H54 (cell line): ENCODE data around the gene PTPRR.

ENCODE experiments used
- DNase-seq: peaks from one replicate; pipeline ENCODE4 v3.0.0; 2011; ENCODE audit warnings: low spot score, mixed read lengths; ENCODE audit not compliant: insufficient read length
- FAIRE-seq: peaks from 3 replicates; lab custom pipeline; 2011; peaks lifted over from hg19 to GRCh38; lab: Jason Lieb, UNC
- POLR2A ChIP-seq: IDR thresholded peaks from 2 replicates; pipeline ENCODE4 v1.6.1; 2011; ENCODE audit warnings: low read depth, mild to moderate bottlenecking, low read length

The PTPRR gene

DNA sequence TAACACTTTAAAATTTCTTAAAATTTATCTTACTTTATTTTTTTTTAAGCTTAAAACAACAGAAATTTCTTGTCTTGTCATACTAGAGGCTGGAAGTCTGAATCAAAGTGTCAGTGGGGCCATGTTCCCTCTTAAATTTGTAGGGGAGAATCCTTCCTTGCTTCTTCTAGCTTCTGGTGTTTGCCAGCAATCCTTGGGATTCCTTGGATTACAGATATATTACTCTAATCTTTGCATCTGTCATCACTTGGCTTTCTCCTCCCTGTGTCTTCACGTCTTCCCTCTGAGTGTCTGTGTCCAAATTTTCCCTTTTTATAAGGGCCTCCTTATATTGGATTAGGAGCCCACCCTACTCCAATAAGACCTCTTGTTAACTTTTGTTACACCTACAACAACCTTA, 147.7 kb downstream of the PTPRR start:
- TF ChIP-seq POLR2A, result no peak
- no peak for FAIRE-seq
- DNase-seq, result no peak

DNA sequence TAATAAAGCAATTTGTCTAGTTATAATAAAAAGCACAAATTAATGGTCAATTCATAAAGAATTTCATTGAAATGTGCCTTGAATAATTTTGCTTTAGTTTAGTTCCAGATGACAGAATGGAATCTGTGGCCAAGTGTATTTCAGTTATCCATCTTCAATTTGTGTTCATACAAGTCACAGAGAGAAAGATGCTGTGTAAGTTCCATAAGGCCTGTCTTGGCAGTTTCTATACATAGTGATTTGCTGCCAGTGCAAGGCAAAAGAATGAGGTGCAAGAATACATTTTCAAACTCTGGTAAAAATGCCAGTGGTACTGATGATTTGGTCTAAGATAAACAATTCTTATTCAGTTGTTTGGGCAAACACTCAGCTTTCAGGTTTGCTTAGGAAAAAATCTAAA, 149.0 kb downstream of the PTPRR start:
- TF ChIP-seq POLR2A, result no peak
- FAIRE-seq (no peak), DNase-seq (no peak)

DNA sequence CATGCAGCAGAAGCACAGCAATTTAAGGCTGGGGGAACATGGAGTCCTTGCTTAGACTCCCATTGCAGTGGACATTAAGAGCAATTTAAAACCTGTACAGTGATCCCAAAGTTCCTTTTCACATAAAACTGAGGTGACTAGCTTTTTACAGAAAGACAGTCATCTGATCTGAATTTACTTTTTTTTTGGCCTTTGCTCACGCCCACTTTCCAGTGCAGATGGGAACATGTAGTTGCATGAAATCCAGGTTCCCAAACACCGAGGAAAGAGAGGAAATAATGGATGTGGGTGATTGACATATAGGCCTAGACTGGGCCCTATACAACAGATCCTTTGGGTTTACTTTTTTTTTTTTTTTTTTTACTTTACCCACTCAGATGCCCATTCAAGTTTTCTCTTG, 156.9 kb downstream of the PTPRR start:
- no peak for TF ChIP-seq POLR2A
- DNase-seq (no peak), FAIRE-seq (no peak)

DNA sequence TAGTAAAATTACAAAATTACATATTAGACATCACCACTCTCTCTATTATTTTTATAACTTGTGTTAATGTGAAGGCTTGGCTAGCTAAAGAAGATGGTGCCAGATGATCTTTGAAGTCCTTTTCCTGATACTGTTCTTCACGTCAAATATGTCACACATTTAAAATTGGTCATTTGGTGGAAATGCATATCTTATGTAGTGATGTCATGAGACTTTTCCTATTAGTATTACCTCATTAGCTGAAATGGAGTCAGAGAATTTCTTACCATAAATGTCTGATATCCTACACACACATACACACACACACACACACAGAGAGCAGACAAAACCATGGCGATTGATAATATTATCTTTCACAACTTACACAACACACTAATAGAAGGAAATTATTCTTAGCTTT, 158.5 kb downstream of the PTPRR start:
- TF ChIP-seq POLR2A, result no peak
- no peak for FAIRE-seq
- DNase-seq, result no peak

DNA sequence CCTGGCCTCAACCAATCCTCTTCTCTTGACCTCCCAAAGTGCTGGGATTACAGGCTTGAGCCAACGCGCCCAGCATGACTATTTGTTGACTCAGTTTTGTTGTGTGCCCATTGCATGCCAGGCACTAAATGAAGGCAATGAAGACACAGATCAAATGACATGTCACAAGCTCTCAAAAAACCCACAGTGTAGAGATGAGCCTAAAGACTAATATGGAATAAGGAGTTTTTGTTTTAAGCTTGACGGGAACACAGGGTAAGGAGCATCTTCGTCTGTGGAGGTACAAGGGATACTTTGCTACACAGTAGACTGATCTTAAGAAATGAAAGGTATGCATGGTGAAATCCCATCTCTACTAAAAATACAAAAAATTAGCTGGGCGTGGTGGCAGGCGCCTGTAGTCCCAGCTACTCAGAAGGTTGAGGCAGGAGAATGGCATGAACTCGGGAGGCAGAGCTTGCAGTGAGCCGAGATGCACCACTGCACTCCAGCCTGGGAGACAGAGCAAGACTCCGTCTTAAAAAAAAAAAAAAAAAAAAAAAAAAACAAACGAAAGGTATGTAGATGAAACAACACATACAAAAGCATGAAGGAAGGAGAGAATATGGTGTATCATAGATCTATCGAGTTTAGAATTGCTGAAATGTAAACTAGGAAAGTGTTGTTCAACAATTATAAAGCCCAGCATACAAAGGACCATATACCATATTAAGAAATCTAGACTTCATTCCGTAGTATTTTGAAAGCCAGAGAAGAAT, 161.2 kb downstream of the PTPRR start:
- DNase-seq, result no peak
- TF ChIP-seq POLR2A, result no peak
- no peak for FAIRE-seq

DNA sequence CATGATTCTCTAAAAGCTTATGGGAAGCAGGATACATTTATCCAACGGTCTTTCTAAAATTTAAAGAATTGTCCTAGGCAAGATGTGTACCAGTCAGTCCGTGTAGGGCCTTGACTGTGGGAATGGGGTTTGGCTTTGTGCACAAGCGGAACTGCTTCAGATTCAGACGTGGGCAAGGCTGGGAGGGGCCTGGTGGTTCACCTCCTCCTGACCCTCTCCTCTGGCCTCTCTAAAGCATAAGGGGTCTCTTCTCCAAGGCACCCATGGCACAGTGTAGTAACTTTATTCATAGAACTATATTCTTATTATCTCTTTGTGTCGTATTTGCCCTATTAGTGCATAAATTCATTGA, 162.1 kb downstream of the PTPRR start:
- DNase-seq (no peak), FAIRE-seq (no peak)
- TF ChIP-seq POLR2A, result no peak

DNA sequence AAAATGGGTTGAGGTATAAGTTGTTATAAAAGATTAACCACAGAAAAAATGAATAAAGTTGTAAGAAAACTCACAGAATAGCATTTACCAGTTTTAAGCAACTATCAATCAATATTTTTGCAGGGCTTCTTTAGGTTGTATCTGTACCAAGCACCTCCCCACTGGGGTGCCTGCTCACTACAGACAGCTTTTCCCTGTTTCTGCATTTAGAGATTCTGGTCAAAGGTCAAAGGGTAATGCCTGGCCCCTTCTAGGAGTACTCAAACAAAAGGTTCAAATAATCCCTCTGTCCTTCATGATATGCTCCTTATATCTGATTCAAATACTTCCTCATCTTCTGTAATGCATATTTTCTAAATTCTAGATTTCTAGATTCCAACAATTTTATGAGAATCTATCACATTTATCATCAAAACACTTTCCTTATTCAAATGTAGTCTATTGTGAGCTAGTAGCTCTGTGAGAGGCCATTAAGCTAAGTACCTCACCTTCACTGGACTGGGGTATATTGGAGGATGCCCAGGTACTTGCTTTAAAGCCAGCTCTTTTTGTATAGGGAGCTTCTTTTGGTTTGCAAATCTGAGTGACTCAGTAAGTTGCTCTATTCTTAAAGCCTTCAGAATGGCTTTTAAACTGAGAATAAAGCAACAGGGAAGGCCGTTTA, 162.6 kb downstream of the PTPRR start:
- no peak for TF ChIP-seq POLR2A
- DNase-seq (no peak), FAIRE-seq (no peak)

DNA sequence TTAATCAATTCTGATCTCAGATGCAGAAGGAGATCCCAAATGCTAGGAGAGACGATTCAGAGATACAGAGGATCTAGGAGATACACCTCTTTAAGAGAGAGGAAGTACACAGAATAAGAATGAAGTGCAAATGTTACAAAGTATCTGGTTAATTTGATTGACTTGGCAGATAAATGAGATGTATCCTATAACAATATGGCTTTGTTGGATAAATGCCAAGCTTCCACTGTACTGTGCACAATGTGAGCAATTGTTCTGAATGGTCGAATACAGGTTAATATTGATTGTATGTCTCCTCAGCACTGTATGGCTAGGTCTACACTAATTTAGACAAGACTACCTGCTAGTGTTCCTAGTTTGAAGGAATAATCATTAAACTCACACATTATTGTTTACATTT, 163.7 kb downstream of the PTPRR start:
- DNase-seq (no peak), FAIRE-seq (no peak)
- TF ChIP-seq POLR2A, result no peak

DNA sequence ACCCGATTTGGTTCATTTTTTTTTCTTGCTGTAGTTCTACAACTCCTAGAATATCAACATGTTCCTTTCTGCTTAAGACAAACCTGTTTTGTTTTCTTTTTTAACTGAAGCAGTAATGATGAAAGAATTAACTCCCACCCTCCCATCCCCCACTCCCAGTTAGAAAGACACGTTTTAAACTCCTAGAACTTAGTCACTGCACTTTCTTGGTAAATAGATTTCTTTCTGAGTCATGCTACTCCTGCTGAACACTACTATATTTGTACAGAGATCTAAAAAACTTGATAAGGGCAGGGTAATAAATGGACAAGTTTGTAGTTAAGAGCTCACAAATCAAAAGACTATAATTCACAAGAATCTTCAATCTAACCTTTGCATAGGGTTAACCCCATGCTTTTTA, 164.4 kb downstream of the PTPRR start:
- TF ChIP-seq POLR2A, result no peak
- FAIRE-seq (no peak), DNase-seq (no peak)

DNA sequence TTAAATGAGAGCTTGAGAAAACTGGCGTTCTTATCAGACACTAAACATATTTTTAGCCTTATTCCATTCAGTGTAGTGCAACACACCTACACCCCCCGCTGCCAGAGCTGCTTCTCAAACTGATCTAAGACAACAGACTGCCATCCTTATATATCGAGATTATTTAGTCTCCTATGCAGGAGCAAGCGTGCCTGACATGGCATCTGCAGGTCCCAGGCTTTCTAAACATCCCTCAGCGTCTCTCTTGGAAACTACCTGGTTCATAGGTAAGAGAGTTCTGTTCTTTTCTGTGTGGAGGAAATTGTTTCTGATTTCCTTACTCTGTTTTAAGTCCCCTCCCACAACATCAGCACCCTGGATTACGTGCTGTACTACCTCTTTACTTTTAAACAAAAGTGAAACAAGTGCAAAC, 166.2 kb downstream of the PTPRR start:
- FAIRE-seq (no peak), DNase-seq (no peak)
- no peak for TF ChIP-seq POLR2A

DNA sequence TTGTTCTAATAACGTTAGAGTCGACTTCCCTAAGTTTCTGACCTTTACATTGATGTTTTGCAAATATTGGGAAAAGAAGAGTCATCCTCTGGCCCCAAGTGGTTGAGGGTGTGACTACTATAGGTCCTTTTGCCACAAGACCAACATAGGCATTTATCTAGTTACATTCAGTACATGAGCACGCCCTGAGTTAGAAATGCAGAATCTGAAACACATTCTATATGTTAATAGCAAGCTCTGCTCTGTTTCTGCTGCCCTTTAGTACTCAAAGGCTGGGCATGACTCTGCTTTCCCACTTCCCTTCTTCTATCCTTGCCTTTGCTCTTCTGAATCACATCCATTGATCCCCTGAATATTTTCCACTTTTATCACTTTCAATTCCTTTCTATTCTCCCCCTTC, 168.2 kb downstream of the PTPRR start:
- DNase-seq (no peak), FAIRE-seq (no peak)
- no peak for TF ChIP-seq POLR2A

DNA sequence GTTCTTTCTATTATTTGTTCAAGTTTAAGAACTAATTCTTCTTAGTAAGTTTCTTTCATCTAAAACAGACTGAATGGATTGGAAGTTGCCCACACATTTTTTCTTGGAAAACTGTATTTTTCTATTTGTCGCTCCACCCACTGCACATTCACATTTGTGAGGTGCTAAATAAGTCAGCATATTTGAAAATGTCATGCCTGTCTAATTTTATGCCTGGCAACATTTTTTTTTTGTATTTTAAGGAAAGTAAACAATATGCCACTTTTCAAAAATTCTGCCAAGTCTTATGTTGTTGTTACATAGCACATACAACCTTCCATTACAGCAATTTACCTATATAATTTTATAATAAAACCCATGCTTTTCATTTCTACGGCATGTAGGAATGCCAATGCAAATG, 170.6 kb downstream of the PTPRR start:
- DNase-seq (no peak), FAIRE-seq (no peak)
- TF ChIP-seq POLR2A, result no peak

DNA sequence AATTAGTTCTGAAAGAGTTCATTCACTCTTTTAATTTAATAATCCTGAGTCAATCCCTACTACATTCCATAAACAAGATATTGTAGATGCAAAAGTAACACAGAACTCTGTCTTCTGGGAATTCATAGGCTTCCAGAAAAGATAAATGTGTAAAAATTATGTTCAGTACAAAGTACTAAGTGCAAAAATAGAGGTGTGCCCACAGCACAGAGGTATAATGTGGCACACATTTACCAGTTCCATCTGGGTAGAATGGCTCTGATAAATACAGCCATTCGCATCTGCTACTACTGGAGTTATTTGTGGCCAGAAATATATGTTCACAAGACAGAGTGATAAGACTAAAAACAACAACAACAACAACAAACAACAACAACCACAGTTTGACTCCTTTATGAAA, 171.7 kb downstream of the PTPRR start:
- no peak for TF ChIP-seq POLR2A
- DNase-seq (no peak), FAIRE-seq (no peak)

DNA sequence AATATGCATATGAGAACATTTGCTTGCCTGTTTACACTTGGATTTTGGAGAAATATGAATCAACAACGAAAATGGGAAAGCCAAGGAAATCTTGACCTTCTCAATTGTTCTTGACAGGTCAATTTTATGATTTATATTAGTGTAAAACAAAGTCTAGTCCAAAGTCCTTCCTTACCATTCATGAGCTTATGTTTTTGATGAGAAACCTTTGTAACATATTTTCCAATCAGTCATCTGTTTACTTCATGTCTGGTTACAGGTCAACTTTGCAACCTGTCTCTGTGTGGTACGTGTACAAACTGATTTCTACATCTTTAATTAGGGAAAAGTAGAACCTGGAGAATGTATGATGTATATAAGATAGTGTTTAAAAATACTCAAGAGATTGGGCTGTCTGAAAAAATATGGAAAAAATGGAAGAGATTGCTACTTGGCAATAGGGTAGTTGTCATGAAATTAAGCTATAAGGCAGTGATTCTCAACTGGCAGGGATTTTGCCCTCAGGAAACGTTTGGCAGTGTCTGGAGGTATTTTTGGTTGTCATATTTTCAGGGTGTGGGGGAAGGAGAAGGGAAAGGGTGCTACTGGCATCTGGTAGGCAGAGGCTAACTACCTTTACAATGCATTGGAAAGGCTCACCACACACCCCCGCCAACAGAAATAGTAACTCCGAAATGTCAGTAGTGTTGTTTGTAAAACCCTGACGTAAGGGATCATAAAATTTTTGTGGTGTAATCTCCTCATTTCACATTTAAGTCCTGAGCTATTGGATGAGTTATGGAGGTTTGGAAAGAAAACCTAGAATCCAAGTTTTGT, 172.9 kb downstream of the PTPRR start:
- no peak for FAIRE-seq
- no peak for DNase-seq
- TF ChIP-seq POLR2A, result no peak

DNA sequence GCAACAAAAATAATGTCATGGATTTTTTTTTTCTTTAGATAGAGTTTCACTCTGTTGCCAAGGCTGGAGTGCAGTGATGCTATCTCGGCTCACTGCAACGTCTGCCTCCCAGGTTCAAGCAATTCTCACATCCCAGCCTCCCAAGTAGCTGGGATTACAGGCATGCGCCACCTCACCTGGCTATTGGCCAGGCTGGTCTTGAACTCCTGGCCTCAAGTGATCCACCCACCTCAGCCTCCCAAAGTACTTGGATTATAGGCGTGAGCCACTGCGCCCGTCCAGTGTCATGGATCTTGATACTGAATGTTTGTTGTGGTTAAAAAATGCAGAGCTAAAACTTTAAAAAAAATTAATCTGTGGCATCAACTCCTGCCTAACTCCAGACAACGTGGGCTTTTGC, 175.5 kb downstream of the PTPRR start:
- TF ChIP-seq POLR2A, result no peak
- DNase-seq, result no peak
- no peak for FAIRE-seq
